GM21526 (cell line): Measurements from ENCODE around the gene CCNI.
"Not testable (repeated sequence)": the region's sequence is repeated elsewhere in the genome, so short reads cannot be mapped to it uniquely, and the experiment has no call there.

Experiments
- ATAC-seq: cut with Tn5 transposase; IDR thresholded peaks from one replicate; pipeline ENCODE4 v1.9.1; 2021; ENCODE audit warnings: moderate library complexity; ENCODE audit not compliant: unreplicated experiment, low FRiP score

CCNI gene

DNA sequence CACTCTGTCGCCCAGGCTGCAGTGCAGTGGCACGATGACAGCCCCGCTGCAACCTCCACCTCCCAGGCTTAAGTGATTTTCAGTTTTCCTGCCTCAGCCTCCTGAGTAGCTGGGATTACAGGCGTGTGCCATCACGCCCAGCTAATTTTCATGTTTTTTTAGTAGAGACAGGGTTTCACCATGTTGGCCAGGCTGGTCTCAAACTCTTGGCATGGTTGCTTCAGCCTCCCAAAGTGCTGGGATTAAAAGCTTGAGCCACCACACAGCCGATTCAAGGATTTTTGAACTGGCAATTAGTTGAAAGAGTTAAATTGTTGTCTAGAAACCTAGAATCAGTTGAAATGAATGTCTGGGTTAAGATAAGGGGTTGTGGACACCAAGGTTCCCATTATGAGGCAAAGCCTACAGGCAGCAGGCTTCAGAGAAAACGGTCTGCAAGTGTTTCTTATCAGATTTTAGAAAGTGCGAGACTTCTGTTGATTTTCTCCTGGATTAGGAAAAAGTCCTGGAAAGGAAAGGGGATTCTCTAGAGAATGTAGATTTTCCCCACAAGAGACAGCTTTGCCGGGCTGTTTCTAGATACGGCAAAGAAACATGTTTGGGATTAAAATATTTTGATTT, 8.3 kb upstream of the CCNI start:
- no peak for ATAC-seq

DNA sequence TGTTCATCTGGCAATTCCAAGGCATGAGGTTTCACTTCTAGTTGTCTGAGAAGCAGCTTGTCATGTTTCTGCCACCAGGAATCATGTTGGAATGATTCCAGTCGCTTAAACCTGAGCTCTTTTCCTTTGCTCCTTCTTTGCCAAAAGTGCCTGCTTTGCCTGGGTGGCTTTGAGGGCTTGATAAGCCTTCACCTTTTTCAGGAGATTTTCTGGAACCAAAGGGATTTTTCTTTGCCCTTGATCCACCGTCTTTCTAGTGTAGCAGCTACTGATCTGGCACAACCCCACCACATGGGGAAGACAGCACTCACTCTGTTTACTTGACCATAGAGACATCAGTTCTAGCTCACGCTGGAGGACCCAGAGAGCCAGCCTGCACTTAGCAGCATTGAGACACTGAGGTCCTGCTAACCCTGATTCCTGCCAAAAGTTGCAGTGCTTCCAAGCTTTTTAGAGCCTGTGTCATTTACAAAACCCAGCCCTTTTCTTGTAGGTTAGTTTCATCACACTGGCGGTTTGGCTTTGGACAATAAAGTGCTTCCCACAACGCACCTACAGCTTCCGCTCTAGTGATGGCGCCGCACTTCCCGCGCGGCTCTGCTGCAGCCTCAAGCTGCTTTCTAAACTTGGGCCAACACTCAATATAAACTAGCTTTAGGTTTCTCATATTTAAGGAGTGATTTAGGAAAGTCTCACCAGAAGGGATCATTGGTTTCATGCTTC, 7.3 kb upstream of the CCNI start:
- no peak for ATAC-seq

DNA sequence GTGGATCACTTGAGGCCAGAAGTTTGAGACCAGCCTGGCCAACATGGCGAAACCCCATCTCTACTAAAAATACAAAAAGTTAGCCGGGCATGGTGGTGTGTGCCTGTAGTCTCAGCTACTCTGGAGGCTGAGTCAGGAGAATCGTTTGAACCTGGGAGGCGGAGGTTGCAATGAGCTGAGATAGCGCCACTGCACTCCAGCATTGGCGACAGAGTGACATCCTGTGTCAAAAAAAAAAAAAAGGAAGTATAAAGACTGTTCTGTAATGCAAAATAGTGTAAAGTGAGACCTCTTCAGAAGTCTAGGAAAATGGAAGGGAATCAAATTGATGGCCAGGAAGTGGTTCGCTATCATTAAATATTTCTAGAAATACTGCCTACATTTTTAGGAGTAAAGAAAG, 5.0 kb upstream of the CCNI start:
- not testable (repeated sequence) for ATAC-seq

DNA sequence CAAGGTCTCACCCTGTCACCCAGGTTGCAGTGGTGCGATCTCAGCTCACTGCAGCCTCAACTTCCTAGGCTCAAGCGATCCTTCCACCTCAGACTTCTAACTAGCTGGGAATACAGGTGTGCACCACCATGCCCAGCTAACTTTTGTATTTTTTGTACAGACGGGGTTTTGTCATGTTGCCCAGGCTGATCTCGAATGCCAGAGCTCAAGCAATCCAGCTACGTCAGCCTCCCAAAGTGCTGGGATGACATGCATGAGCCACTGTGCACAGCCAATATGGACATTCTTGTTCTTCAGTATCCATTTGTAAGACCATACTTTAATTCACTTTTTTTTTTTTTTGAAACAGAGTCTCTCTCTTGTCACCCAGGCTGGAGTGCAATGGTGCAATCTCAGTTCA, 3.5 kb upstream of the CCNI start:
- ATAC-seq = no peak

DNA sequence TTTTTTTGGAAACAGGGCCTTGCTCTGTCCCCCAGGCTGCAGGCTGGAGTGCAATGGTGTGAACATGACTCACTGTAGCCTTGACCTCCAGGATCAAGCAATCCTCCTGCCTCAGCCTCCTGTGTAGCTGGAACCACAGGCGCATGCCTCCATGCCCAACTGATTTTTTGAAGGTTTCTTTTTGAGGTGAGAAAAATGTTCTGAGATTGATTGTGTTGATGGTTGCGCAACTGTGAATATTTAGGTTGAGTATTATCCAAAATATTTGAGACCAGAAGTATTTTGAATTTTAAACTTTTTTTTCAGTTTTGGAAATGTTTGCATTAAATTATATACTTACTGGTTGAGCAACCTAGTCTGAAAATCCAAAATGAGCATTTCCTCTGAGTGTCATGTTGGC, 2.6 kb upstream of the CCNI start:
- ATAC-seq = no peak

DNA sequence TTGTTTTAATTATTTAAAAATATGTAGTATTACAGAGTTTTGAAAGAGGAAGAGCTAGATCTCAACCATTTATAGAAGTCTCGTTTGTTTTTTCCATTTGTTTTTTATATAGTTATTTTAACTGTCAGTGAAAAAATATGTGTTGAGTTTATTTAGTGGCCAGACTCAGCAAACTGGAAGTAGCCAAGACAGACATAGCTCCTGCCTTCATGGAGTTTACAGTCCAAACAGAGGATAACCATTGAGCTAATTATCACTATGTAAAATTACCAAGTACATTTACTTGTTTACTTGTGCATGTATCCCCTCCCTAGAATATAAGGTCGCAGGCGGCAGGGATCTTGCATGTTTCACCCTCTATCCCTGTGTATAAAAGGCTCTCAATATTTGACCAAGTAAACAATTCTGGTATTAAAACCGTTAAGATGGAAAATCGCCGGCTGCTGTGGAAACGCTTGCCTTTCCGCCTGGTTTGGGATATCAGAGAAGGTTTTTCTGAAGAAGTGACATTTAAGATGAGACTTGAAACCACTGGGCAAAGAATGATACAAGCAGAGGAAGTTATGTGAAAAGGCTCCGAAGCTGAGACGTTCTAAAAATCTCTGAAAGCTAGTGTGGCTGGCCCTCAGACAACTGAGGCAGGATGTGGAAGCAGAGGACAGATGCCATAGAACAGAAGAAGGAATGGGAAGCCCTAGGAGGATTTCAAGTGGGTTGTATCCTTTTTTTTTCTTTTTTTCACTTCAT, 1.3 kb upstream of the CCNI start:
- ATAC-seq = no peak

DNA sequence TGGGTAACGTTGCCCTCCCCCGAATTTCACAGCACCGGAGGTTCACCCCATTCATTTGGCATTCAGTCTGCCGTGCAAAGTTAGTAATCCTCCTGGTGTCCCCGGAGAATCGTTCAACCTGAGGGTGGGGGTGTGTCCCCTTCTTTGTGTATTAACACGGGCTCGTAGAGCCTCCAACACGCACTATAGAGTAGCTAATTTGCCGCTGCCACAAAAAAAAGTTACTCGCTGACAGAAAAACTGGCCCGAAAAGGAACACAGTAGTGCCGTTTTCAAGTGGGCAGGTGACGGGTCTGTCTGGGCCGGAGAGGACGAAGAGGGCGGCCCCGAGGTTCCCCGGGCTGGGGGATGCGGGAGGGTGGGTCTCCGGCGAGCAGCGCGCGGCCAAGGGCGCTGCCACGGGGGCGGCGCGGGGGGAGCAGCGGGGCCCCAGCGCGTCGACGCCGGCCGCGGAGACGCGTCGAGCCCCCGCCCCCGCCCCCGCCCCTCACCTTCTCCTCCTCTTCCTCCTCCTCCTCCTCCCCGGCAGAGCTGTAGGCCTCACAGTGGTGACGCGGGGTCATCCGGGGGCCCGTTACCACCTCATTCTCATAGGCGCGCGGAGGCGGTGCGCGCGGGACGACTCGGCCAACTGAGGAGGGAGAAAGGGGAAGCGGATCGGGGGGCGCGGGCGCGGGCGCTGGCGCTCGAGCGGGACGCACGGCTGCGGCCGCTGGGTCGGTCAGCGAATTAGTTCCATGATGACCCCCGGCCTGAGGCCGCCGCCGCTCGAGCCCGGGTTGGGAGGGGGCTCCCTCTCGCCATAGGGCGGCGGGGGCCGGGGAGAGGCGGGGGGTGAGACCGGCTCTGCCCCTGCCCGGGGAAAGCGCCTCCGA, 571 bp downstream of the CCNI start:
- peak; percentile 49 for ATAC-seq

DNA sequence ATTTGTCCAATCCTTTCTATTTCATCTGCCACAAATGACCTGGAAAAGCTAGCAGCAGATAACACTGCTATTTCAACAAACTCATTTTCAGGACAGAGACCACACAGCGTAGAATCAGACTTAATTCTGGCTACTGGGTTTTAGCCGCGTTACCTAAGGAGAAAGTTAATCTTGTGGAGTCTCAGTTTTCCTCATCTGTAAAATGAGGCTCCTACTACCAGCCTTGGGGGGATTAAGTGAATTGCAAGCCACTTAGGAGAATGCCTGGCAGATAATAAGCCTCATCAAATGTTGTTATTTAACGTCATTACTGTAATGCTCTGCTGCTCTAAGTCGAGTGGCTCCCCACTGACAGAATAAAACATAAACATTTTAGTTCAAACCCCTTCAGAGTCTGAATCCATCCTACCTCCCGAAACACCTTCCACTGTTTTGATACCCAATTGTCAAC, 1.4 kb downstream of the CCNI start:
- ATAC-seq = no peak

DNA sequence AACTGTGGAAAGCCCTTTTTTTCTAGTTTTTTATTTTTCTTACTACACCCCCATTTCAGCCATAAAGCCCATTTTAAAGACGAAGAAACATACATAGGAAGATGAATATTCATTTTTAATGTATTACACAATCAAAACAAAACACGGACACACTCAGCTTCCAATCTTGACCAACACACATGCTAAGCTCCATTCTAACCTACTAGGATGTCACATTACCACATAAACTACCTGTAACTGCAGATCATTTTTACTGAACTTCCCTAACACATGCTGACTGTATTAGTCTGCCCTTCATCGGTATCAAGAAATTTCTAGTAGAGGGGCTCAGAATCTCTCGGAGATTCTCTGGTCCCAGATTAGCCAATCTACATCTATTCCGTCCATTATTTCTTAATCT, 1.8 kb downstream of the CCNI start:
- no peak for ATAC-seq

DNA sequence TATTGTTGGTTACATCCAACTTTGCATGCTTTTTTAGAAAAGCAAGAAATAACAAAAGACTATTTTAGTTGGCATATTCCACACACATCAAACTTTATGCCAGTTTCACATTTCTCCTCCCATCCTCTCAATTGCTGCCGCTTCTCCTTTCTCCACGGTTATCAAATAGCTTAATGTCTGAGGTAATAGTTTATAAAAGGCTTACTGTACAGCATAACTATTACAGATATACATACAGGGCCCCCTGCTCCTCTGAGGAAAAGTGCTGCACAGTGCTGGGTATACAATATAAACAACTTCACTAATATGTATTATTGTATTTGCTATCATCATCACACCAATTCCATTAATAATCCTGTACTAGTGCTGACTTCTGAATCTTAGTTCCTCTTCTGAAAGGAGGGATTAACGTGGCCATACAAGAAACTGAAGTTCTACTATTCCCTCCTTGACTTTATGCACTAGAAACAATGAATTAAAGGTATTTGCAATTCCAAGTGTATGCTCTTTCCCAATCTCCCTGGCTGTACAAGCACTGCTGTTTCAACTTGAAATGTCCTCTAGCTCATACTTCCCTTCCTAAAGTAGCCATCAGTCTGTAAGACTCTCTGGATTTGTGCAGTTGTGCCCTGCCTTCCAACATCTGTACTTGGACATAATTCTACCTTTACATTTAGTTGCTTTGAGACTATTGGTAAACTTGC, 2.5 kb downstream of the CCNI start:
- no peak for ATAC-seq

DNA sequence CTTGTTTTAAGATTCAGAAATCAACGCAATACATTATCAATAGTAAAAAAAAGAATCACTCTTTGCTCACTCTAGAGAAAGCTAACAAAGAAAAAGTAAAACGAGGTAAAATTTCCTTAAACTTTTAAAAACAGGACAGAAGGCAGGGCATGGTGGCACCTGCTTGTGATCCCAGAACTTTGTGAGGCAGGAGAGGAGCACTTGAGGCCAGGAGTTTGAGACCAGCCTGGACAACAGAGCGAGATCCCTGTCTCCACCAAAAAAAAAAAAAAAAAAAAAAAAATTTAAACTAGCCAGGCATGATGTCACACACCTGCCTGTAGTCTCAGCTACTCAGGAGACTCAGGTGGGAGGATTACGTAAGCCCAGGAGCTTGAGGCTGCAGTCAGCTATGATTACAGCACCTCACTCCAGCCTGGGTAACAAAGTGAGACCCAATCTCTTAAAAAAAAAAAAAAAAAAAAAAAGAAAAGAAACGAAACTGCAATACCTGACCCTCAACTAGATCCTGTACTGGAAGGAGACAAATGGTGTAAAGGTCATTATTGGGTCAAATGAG, 3.5 kb downstream of the CCNI start:
- no peak for ATAC-seq

DNA sequence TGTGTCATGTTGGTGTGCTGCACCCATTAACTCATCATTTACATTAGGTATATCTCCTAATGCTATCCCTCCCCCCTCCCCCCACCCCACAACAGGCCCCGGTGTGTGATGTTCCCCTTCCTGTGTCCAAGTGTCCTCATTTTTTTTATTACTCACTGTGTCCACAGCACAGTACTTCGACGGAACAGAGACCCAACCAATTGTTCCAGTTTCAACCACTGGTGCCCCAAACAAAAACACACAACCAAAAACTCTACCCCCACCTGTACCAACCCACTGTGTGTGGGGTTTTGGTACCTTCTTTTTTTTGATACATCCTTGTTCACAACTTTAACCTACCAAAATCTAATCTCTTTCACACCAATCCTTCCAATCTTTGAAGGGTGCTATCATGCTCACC, 6.3 kb downstream of the CCNI start:
- not testable (repeated sequence) for ATAC-seq

DNA sequence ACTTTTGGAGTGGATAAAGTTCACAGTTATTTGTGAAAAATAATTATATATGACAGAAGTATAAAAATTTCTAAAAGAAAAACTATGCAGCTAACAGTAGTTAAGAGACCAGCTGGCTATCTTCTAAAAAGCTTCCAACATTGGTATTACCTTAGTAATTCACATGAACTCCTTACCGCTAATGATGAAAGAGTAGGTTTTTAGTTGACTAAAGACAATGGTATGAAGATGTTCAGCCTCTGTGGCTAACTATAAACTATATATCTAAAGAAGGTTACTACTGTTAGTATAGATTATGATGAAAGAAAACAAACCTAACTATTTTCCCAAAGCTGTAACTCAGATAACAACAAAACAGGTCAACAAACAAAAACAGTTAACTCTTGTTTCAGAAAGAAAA, 10.4 kb downstream of the CCNI start:
- ATAC-seq = no peak

DNA sequence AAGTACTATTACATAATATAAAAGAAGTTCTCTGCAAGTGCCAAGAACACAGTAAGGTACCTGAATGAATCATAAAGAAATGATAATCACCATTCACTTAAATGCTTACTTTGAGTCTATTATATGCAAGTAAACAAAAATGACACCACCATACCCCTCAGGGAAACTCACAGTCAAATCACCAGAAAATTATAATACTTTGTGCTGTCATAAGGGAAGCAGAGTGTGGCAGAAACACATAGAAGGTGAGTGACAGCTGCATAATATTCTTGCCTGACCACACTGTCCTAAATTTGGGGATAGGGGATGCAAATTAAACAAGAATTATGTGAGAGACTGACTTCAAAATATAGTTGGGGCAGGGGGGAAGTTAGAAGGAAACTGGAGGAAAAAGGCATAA, 12.9 kb downstream of the CCNI start:
- ATAC-seq = no peak

DNA sequence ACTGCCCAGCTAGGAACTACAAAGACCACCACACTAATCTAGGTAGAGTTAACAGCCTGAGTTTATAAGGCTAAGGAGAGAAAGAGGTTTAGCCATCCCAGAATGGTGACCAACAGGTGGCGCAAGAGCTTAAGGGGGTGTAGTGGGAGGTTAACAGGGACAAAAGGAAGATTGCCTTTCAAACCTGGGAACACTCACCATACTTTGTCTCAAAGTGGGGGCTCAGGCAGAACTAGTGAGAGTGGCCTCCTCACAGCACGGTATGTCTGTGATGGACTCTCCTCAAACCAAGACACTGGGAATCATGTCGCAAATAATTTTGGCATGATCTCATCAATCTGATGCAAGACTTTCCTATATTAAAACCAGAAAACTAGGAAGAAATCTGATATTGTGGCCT, 23.4 kb downstream of the CCNI start:
- ATAC-seq = no peak

DNA sequence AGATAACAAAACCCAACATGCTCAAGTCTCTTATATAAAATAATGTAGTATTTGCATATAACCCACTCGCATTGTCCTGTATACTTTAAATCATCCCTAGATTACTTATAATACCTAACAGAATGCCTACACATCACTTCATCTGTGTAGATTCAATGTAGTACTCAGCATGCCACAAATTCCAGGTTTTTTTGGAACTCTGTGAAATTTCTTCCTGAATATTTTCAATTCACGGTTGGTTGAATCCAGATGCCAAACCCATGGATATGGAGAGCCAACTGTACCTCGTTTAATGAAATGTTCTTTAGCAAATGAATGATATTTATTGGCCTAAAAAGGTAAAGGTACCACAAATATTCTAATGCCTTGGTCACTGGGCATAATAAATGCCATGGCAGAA, 24.8 kb downstream of the CCNI start:
- no peak for ATAC-seq

DNA sequence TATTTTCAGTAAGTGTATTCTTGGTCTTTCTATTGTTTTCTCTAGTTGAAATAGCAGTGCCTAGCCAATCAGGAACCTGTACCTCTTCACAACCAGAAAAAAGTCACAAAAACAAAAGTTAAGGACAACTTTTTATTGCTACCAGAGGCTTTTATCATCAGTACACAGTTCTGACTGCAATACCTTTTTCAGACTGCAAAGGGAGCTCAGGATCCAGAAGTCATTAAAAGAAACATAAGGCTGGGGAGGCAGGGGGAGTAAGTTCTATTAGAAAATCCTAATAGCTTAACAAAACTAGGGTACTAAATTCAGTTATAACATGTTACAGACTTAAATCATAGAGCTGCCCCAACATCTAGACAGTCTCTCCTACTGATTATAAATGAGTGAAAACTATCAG, 28.8 kb downstream of the CCNI start:
- no peak for ATAC-seq

DNA sequence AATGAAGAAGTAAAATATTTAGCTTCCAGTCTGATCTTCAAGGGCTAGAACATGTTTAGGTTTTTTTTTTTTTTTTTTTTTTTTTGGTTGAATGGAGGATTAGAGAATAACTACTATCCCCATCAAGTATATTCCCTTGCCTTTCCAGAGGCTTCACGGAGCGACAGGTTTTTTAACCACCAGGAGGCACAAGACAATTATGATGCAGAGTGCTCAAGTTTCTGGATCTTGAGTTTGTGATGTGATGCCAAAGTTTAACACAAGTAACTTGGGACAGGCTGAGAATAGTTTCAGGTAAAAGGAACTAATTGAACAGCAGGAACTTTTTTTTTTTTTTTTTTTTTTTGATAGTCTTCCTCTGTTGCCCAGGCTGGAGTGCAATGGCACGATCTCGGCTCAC, 30.3 kb downstream of the CCNI start:
- no peak for ATAC-seq

DNA sequence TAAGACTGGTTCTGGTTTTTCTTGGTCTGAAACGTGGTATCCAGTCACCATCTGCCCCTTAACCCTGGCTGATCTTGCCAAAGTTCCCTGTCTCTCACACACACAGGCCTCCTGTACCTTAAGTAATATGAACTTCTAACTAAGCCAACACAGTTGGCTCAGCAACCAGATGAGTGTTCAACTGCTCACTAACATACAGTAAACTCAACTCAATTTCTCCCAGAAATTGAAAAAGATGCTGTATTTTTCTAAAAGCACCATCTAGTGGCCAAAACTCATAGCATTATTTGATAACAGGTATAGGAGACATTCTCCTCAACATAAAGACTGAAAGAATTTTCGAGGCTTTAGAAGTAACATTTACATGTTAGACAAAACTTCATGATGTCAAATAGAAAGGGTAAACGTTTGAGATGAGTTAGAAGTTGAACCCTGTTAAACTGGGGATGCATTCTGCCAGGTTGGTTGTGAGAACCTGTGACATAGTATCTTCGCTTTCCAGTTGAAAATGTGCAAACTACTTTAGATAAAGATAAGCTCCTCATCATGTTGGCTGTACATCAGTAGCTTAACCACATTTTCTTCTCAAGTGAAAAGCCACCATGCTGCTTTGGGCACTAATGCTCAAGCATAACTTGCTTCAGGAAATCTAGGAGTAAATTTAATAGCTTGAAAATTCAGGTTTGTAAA, 31.2 kb downstream of the CCNI start:
- no peak for ATAC-seq
